Measurements from ENCODE around the gene STARD3NL.
"Not testable (repeated sequence)": the region's sequence is repeated elsewhere in the genome, so short reads cannot be mapped to it uniquely, and the experiment has no call there.

STARD3NL gene

GRCh38 chr7:38223306-38223705 is 45.3 kb downstream of the STARD3NL start:
- DNase-seq (ENCODE audit: low read depth in 2 of 2): no peak

GRCh38 chr7:38224392-38224791 is 46.3 kb downstream of the STARD3NL start:
- no peak for DNase-seq (ENCODE audit: low read depth in 2 of 2)

GRCh38 chr7:38229386-38229785 is 51.3 kb downstream of the STARD3NL start:
- DNase-seq (ENCODE audit: low read depth in 2 of 2): peak in 1 of 2 experiments; percentile 12

GRCh38 chr7:38229884-38230642 is 52.0 kb downstream of the STARD3NL start:
- no peak for DNase-seq (ENCODE audit: low read depth in 2 of 2)

GRCh38 chr7:38232502-38233366 is 54.7 kb downstream of the STARD3NL start:
- DNase-seq (ENCODE audit: low read depth in 2 of 2): no peak

GRCh38 chr7:38234759-38235158 is 56.7 kb downstream of the STARD3NL start:
- not testable (repeated sequence) for DNase-seq (ENCODE audit: low read depth in 2 of 2)

- no peak for DNase-seq (ENCODE audit: low read depth in 2 of 2)
Observed at GRCh38 chr7:38235606-38236005, 57.6 kb downstream of the STARD3NL start.

- DNase-seq (ENCODE audit: low read depth in 2 of 2): not testable (repeated sequence)
Observed at GRCh38 chr7:38239129-38239528, 61.1 kb downstream of the STARD3NL start.

- DNase-seq (ENCODE audit: low read depth in 2 of 2): no peak
Observed at GRCh38 chr7:38241071-38241470, 63.0 kb downstream of the STARD3NL start.

GRCh38 chr7:38242814-38243213 is 64.8 kb downstream of the STARD3NL start:
- no peak for DNase-seq (ENCODE audit: low read depth in 2 of 2)

GRCh38 chr7:38243345-38243744 is 65.3 kb downstream of the STARD3NL start:
- not testable (repeated sequence) for DNase-seq (ENCODE audit: low read depth in 2 of 2)

- no peak for DNase-seq (ENCODE audit: low read depth in 2 of 2)
Observed at GRCh38 chr7:38244516-38244915, 66.5 kb downstream of the STARD3NL start.

- no peak for DNase-seq (ENCODE audit: low read depth in 2 of 2)
Observed at GRCh38 chr7:38245409-38245977, 67.4 kb downstream of the STARD3NL start.

GRCh38 chr7:38248069-38248567 is 70.1 kb downstream of the STARD3NL start:
- no peak for DNase-seq (ENCODE audit: low read depth in 2 of 2)

- DNase-seq (ENCODE audit: low read depth in 2 of 2): not testable (repeated sequence)
Observed at GRCh38 chr7:38249849-38250248, 71.8 kb downstream of the STARD3NL start.

- DNase-seq (ENCODE audit: low read depth in 2 of 2): no peak
Observed at GRCh38 chr7:38257350-38257677, 79.3 kb downstream of the STARD3NL start.

GRCh38 chr7:38259157-38259556 is 81.1 kb downstream of the STARD3NL start:
- not testable (repeated sequence) for DNase-seq (ENCODE audit: low read depth in 2 of 2)

- not testable (repeated sequence) for DNase-seq (ENCODE audit: low read depth in 2 of 2)
Observed at GRCh38 chr7:38261601-38262000, 83.6 kb downstream of the STARD3NL start.

- not testable (repeated sequence) for DNase-seq (ENCODE audit: low read depth in 2 of 2)
Observed at GRCh38 chr7:38262026-38262425, 84.0 kb downstream of the STARD3NL start.

- no peak for DNase-seq (ENCODE audit: low read depth in 2 of 2)
Observed at GRCh38 chr7:38262545-38262944, 84.5 kb downstream of the STARD3NL start.

GRCh38 chr7:38263274-38263673 is 85.2 kb downstream of the STARD3NL start:
- DNase-seq (ENCODE audit: low read depth in 2 of 2): not testable (repeated sequence)

GRCh38 chr7:38264602-38265001 is 86.6 kb downstream of the STARD3NL start:
- not testable (repeated sequence) for DNase-seq (ENCODE audit: low read depth in 2 of 2)

Data from fibroblast of skin of left biceps (primary cell).